OCI-LY1 (cell line): ENCODE data around the gene EPHA8.

Source experiments
- EZH2 ChIP-seq: fragments of 200-600 bp; sonication (generic), shearing (Covaris generic); IDR thresholded peaks from 2 replicates; pipeline ENCODE4 v1.8.0; 2017; ENCODE audit warnings: borderline replicate concordance, mixed run types, mild to moderate bottlenecking, antibody characterized with exemption, low read length, moderate library complexity, mixed read lengths
- TF ChIP-seq, protein P1 (sequence below): fragments of 200-600 bp; sonication (generic), shearing (Covaris generic); IDR thresholded peaks from 2 replicates; pipeline ENCODE4 v1.5.1; 2017; ENCODE audit warnings: mild to moderate bottlenecking, antibody characterized with exemption, low read length, moderate library complexity, mixed read lengths

DNA sequence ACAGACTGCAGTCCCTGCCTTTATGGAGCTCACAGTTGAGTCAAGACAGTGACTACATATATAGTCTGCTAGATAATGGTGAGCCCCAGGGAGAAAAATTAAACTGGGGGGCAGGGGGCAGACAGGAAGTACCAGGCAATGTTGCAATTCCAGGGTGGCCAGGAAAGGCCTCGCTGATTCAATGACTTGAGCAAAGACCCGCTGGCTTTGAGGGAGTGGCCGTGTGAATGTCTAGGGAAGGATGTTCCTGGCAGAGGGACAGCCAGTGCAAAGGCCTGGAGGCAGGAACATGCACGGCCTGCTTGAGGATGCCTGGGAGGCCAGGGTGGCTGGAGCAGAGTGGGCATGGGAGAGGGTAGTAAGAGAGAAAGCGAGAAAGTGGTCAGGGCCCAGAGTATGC lies 23.0 kb upstream of the EPHA8 start:
- TF ChIP-seq, protein P1, sequence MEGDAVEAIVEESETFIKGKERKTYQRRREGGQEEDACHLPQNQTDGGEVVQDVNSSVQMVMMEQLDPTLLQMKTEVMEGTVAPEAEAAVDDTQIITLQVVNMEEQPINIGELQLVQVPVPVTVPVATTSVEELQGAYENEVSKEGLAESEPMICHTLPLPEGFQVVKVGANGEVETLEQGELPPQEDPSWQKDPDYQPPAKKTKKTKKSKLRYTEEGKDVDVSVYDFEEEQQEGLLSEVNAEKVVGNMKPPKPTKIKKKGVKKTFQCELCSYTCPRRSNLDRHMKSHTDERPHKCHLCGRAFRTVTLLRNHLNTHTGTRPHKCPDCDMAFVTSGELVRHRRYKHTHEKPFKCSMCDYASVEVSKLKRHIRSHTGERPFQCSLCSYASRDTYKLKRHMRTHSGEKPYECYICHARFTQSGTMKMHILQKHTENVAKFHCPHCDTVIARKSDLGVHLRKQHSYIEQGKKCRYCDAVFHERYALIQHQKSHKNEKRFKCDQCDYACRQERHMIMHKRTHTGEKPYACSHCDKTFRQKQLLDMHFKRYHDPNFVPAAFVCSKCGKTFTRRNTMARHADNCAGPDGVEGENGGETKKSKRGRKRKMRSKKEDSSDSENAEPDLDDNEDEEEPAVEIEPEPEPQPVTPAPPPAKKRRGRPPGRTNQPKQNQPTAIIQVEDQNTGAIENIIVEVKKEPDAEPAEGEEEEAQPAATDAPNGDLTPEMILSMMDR: no peak
- no peak for TF ChIP-seq EZH2
